HG03571 (cell line): ENCODE data around the gene RECQL5.

Experiments used
- ATAC-seq: cut with Tn5 transposase; IDR thresholded peaks from one replicate; pipeline ENCODE4 v1.9.1; 2021; ENCODE audit not compliant: unreplicated experiment

The RECQL5 gene

GRCh38 chr17:75634754-75635609, 32.0 kb downstream of the RECQL5 start:
- no peak for ATAC-seq

GRCh38 chr17:75634376-75634740, 32.6 kb downstream of the RECQL5 start:
- ATAC-seq, result no peak

- ATAC-seq, result no peak
Observed at GRCh38 chr17:75633486-75634375, 33.2 kb downstream of the RECQL5 start.

- no peak for ATAC-seq
Observed at GRCh38 chr17:75632863-75633485, 34.0 kb downstream of the RECQL5 start, which contains the start of gene SMIM5. TSS of gene SMIM5 (plus strand) at chr17:75633434. CDS start at chr17:75640202, 6,768 bp downstream.

GRCh38 chr17:75632428-75632827, 34.5 kb downstream of the RECQL5 start:
- no peak for ATAC-seq

GRCh38 chr17:75631353-75631752, 35.6 kb downstream of the RECQL5 start:
- ATAC-seq, result no peak

GRCh38 chr17:75630071-75630917, 36.7 kb downstream of the RECQL5 start:
- no peak for ATAC-seq

- no peak for ATAC-seq
Observed at GRCh38 chr17:75629157-75629556, 37.8 kb downstream of the RECQL5 start.

- no peak for ATAC-seq
Observed at GRCh38 chr17:75628425-75628824, 38.5 kb downstream of the RECQL5 start.

- no peak for ATAC-seq
Observed at GRCh38 chr17:75627094-75627493, 39.9 kb downstream of the RECQL5 start.

- ATAC-seq, result no peak
Observed at GRCh38 chr17:75626496-75627038, 40.4 kb downstream of the RECQL5 start.

GRCh38 chr17:75625813-75626486, 41.0 kb downstream of the RECQL5 start:
- no peak for ATAC-seq

- ATAC-seq, result no peak
Observed at GRCh38 chr17:75624714-75625345, 42.1 kb downstream of the RECQL5 start.

- no peak for ATAC-seq
Observed at GRCh38 chr17:75624021-75624420, 42.9 kb downstream of the RECQL5 start.

GRCh38 chr17:75623386-75623785, 43.6 kb downstream of the RECQL5 start:
- ATAC-seq, result no peak

GRCh38 chr17:75622771-75623273, 44.1 kb downstream of the RECQL5 start:
- no peak for ATAC-seq

- ATAC-seq, result no peak
Observed at GRCh38 chr17:75622076-75622475, 44.9 kb downstream of the RECQL5 start.

- ATAC-seq, result no peak
Observed at GRCh38 chr17:75621489-75621888, 45.5 kb downstream of the RECQL5 start.
